ENCODE measurements around the gene FMO1.
"Not testable (repeated sequence)": the region's sequence is repeated elsewhere in the genome, so short reads cannot be mapped to it uniquely, and the experiment has no call there.

FMO1 gene

DNA sequence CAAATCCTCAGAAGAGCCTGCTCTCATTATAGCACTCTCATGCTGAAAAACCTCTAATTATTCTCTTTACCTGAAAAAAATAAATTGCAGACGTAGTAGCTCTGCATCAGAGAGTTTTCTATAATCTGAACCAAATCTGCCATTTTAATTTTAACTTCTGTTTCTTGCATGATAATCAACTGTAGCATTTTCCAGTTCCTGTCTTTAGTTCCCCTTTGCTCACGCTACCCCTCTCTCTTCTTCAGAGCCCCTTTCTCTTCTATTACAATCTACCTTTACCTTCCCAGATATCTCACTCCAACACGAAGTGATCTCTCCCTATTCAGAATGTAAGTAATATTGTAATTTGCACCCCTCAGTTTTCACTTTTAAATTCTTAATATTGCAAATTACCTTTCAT is 31.4 kb downstream of the FMO1 start:
- DNase-seq (ENCODE audit: low spot score), result no peak

DNA sequence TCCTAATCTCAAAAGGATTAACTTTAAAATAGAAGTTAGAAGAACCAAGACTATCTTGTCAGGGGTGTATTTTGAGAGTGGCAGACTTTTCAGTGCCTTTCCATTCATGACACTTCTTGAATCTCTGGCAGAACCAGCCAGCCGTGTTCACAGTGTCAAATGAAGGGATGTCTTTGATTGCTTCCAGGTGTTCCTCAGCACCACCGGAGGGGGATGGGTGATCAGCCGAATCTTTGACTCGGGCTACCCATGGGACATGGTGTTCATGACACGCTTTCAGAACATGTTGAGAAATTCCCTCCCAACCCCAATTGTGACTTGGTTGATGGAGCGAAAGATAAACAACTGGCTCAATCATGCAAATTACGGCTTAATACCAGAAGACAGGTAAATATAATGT is 32.3 kb downstream of the FMO1 start:
- no peak for DNase-seq (ENCODE audit: low spot score)

GRCh38 chr1:171286032-171286705 is 37.9 kb downstream of the FMO1 start:
- DNase-seq (ENCODE audit: low spot score), result no peak

DNA sequence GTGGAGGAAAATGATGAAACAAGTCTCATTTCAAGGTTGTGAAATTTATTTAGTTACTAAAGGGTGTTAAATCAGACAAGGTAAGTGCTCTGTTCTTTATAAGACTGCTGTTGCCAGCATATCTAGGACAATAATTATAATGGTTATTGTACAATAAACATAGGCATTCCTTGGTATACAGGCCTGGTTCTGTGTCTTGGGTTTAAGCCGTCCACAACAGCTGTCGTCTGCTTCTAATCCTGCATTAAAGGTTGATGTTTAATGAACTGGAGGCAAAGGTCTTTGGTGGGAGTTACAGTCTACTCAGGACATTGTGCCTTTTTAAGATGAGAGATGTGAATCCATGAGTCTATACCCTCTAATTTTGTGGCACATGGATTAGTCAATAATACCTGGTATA is 42.3 kb downstream of the FMO1 start:
- no peak for DNase-seq (ENCODE audit: low spot score)

GRCh38 chr1:171292799-171293198 is 44.5 kb downstream of the FMO1 start:
- no peak for DNase-seq (ENCODE audit: low spot score)

GRCh38 chr1:171295383-171295782 is 47.1 kb downstream of the FMO1 start:
- DNase-seq (ENCODE audit: low spot score), result not testable (repeated sequence)

- no peak for DNase-seq (ENCODE audit: low spot score)
Observed at GRCh38 chr1:171295821-171296220, 47.5 kb downstream of the FMO1 start.

- no peak for DNase-seq (ENCODE audit: low spot score)
Observed at GRCh38 chr1:171296897-171297296, 48.6 kb downstream of the FMO1 start.

DNA sequence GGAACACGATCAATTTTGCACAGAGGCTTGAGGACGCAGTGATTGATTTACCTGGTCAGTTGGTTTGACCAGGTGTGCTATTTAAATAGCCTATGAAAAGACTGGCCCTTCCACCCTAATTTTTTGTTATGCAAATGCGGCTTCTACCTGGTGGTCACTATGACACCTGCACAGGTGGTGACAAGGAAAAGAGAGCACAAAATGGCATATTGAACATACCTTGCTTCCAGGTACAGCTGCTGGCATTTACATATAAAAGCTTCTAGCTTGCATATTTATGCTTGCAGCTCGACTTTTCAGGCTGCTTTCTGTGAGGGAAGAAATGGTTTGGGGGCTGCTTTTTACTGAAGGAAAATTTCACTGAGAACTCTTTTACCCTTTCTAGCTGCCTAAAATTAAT is 50.4 kb downstream of the FMO1 start:
- no peak for DNase-seq (ENCODE audit: low spot score)

- no peak for DNase-seq (ENCODE audit: low spot score)
Observed at GRCh38 chr1:171299342-171299741, 51.0 kb downstream of the FMO1 start.

GRCh38 chr1:171300401-171300800 is 52.1 kb downstream of the FMO1 start:
- no peak for DNase-seq (ENCODE audit: low spot score)

- no peak for DNase-seq (ENCODE audit: low spot score)
Observed at GRCh38 chr1:171310661-171311087, 62.4 kb downstream of the FMO1 start.

DNA sequence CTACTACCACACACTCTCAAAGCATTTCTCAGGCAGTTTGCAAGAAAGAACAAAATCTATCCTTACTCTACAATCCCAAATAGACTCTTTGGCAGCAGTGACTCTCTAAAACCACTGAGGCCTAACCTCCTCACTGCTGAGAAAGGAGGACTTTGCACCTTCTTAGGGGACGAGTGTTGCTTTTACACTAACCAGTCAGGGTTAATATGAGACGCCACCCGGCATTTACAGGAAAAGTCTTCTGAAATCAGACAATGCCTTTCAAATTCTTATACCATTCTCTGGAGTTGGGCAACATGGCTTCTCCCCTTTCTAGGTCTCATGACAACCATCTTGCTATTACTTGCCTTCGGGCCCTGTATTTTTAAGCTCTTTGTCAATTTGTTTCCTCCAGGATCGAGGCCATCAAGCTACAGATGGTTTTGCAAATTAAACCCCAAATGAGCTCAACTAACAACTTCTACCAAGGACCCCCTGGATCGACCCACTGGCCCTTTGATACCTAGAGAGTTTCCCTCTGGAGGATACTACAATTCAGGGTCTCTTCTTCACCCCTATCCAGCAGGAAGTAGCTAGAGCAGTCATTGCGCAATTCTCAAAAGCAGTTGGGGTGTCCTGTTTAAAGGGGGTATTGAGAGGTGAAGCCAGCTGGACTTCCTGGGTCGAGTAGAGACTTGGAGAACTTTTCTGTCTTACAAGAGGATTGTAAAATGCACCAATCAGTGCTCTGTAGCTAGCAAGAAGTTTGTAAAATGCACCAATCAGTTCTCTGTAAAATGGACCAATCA is 63.7 kb downstream of the FMO1 start:
- no peak for DNase-seq (ENCODE audit: low spot score)

GRCh38 chr1:171313319-171313834 is 65.1 kb downstream of the FMO1 start:
- DNase-seq (ENCODE audit: low spot score), result no peak

GRCh38 chr1:171313835-171314320 is 65.6 kb downstream of the FMO1 start, which contains the start of gene FMO4:
Gene FMO4 (plus strand): TSS chr1:171314183. CDS start chr1:171319826, 5,643 bp downstream.
- peak; percentile 85 for DNase-seq (ENCODE audit: low spot score)

DNA sequence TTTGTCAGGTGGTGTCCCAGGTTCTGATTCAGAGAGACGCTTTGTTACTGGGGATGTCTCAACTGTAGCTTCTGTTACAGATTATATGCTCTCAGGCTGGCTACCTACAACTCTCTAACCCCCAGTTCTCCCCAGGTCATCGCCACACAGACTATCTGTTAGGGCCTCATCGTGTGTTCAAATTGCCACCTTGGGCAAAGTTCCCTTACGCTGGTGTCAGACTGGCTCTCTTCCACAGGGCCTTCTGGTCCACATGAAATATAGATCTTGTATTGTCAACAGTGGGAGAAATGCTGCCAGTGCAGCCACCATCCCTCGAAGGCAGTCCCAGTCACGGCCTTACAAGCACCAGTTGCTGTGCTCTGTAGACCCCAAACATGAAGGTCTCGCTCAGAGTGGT is 81.0 kb downstream of the FMO1 start:
- no peak for DNase-seq (ENCODE audit: low spot score)

DNA sequence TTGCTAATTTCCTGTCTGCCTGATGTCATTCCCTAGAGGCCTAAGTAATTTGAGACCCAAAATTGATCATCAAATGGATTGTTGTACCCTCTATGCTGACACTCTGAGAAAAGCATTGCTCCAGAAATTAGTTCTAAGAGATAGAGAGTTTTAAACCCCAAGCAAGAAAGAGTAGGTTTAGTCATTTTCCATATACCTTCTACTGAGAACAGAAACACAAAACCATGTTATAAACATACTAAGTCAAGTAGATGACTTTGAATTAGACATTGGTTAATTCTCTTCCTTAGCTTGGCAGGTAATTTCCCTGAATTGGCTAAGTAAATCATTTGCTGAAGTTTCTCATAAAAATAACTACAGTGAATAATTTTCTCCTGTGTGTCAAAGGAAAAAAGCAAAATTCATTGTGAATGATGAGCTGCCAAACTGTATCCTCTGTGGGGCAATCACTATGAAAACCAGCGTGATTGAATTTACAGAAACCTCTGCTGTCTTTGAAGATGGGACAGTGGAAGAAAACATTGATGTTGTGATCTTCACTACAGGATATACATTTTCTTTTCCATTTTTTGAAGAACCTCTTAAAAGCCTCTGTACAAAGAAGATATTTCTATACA is 85.8 kb downstream of the FMO1 start:
- no peak for DNase-seq (ENCODE audit: low spot score)
